ENCODE data around the gene CDH2. TPM values are rescaled to one million over a fixed set of nuclear protein-coding genes. Genes with fewer than 3 reads are reported as not detected.

The CDH2 gene
- total RNA-seq, 4 donors from 2014 or later: 0.50 to 2.0 (median 1.4) TPM

- ATAC-seq (ENCODE audit: low FRiP score) (no peak), DNase-seq (ENCODE audit: low spot score) (no peak)
- no peak for TF ChIP-seq CTCF (IDR thresholded peaks at IDR 0.05)
These were observed 167.3 kb downstream of the CDH2 start for GRCh38 chr18:28009589-28009988.

- no peak for ATAC-seq (ENCODE audit: low FRiP score)
- no peak for DNase-seq (ENCODE audit: low spot score)
- no peak for TF ChIP-seq CTCF (IDR thresholded peaks at IDR 0.05)
These were observed 169.1 kb downstream of the CDH2 start for GRCh38 chr18:28007841-28008240.

- ATAC-seq (ENCODE audit: low FRiP score) (no peak), DNase-seq (ENCODE audit: low spot score) (no peak)
- no peak for TF ChIP-seq CTCF (IDR thresholded peaks at IDR 0.05)
These were observed 171.8 kb downstream of the CDH2 start for GRCh38 chr18:28005164-28005563.

GRCh38 chr18:28004606-28005005 lies 172.3 kb downstream of the CDH2 start:
- no peak for DNase-seq (ENCODE audit: low spot score)
- no peak for ATAC-seq (ENCODE audit: low FRiP score)
- no peak for TF ChIP-seq CTCF (IDR thresholded peaks at IDR 0.05)

GRCh38 chr18:28003451-28003850 lies 173.5 kb downstream of the CDH2 start:
- no peak for TF ChIP-seq CTCF (IDR thresholded peaks at IDR 0.05)
- DNase-seq (ENCODE audit: low spot score) (no peak), ATAC-seq (ENCODE audit: low FRiP score) (no peak)

GRCh38 chr18:28002841-28003240 lies 174.1 kb downstream of the CDH2 start:
- ATAC-seq (ENCODE audit: low FRiP score) (no peak), DNase-seq (ENCODE audit: low spot score) (no peak)
- TF ChIP-seq CTCF (IDR thresholded peaks at IDR 0.05): no peak

GRCh38 chr18:27996801-27997272 lies 180.1 kb downstream of the CDH2 start:
- ATAC-seq (ENCODE audit: low FRiP score): no peak
- no peak for DNase-seq (ENCODE audit: low spot score)
- no peak for TF ChIP-seq CTCF (IDR thresholded peaks at IDR 0.05)
